22Rv1 (cell line): ENCODE measurements around the gene MAGEB6B.
"Not testable (repeated sequence)": the region's sequence is repeated elsewhere in the genome, so short reads cannot be mapped to it uniquely, and the experiment has no call there.

Experiments
- H3K27ac ChIP-seq: fragments of 450-650 bp; 2 replicates; pipeline ENCODE4 v1.5.1; 2017
- CTCF ChIP-seq: fragments of 450-650 bp; IDR thresholded peaks from 2 replicates; pipeline ENCODE4 v1.5.1; 2017; ENCODE audit warnings: mild to moderate bottlenecking
- ZFX ChIP-seq: fragments of 450-650 bp; IDR thresholded peaks from 2 replicates; pipeline ENCODE4 v1.6.1; 2017; ENCODE audit warnings: antibody characterized with exemption, borderline replicate concordance

Gene MAGEB6B, protein sequence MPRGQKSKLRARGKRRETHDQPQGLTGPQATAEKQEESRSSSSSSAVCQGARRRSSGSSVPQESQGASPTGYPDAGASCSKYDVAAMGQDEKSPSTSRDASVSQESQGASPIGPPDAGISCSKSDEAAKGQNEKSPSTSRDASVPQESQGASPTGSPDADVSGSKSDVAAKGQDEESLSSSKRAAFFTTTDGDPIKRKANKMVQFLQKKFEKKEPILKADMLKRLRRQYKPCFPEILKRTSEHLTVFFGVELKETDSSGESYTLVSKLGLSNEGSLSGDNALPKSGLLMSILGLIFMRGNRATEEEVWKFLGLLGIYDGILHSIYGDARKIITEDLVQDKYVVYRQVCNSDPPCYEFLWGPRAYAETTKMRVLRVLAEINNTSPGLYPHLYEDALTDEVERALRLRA

DNA sequence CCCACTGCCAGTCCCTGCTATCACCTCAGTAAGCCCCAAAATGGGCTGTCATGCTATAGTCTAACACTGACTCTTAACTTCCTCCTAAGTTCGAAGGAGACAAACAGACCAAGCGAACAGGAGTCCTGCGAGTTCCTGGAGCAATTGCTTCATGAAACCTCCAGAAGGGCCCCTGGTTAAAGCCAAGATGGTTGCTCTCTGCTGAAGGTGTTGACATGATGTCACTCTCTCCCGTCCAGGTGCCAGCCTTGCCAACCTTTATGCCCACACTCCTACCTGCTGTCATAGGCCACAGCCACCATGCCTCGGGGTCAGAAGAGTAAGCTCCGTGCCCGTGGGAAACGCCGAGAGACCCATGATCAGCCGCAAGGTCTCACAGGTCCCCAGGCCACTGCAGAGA is at the start of gene MAGEB6B:
TSS of gene MAGEB6B (plus strand) at position 301 of the 400 bp plus-strand sequence. CDS start at position 301, 0 bp downstream.
- TF ChIP-seq ZFX, result no peak
- no peak within 1 kb of the TSS for H3K27ac ChIP-seq

DNA sequence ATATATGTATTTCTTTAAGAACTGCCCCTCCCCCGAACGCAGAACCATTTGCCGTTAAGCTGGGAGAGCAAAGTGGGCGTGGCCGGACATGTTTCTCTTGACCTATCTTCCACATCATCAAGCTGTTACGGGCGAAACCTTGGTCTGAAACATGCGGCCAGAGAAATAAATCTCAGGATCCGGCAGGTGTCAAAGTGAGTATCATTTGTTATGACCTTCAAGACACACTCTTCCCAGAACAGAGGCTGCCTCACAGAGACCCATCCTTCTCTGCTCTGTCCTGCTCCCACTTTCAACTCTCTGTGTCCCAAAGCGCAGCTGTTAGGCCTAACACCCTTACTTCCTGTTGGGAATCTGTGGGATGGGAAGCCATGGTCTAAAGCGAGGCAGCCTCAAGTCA is 22.1 kb upstream of the MAGEB6B start, which contains the start of gene MAGEB18:
TSS of gene MAGEB18 (plus strand) at position 70 of the 400 bp plus-strand sequence. CDS start 643 bp downstream, outside the sequence.
- H3K27ac ChIP-seq, result no peak within 1 kb of the TSS
- TF ChIP-seq ZFX (no peak), CTCF (no peak)

DNA sequence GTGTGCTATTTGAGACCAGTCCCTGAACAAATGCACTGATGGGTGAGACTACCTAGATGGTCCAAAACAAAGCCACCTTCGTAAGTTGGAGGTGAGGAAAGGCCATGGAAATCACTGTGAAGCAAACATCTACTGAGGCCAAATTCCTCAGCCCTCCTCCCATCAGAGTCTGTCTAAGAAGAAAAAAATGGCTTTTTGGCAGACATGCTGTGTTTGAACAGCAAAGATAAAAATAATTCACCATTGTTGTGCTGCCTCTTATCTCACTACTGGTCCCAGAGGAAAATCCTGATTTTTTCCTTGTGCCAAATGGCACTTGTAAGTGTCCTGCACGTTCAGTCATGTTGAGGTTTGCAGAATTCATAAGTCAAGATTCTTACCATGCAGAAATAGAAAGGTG is 14.4 kb upstream of the MAGEB6B start:
- H3K27ac ChIP-seq, result no peak overlapping the region
- TF ChIP-seq CTCF (no peak), ZFX (no peak)

- H3K27ac ChIP-seq, result no peak within 1 kb of the TSS
- TF ChIP-seq CTCF (no peak), ZFX (no peak)
Measured at GRCh38 chrX:26192204-26192603, 31.8 kb downstream of the MAGEB6B start, which contains the start of gene MAGEB6. TSS of gene MAGEB6 (plus strand) at chrX:26192440. CDS start at chrX:26193847, 1,407 bp downstream.

- TF ChIP-seq ZFX (no peak), CTCF (no peak)
- no peak overlapping the region for H3K27ac ChIP-seq
Measured at GRCh38 chrX:26203561-26203960, 43.2 kb downstream of the MAGEB6B start.

- H3K27ac ChIP-seq, result not testable (repeated sequence)
Measured at GRCh38 chrX:26204717-26205116, 44.3 kb downstream of the MAGEB6B start.

DNA sequence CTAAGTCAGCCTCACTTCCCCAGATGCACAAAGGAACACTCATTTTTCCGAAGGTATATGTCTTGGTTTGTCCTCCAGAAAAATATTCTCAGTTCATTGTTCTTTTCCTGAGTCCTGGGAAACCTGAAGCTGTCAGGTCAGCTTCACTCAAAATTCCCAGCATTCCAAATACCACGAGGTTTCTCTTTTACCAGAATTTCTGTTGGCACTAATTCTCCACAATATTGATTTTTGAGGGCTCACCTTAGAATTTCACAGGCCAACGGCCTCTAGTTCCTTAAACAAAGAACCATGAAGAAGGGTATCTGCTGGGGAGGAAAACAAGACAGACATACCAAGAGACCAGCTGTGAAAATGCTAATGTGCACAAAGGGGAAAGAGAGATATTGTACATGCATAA is 47.6 kb downstream of the MAGEB6B start:
- no peak for TF ChIP-seq ZFX
- TF ChIP-seq CTCF, result no peak
- H3K27ac ChIP-seq, result no peak overlapping the region
